Prostate gland (tissue), 2 donors: ENCODE data around the gene PROB1. TPM values are rescaled to one million over a fixed set of nuclear protein-coding genes. Genes with fewer than 3 reads are reported as not detected.
"Not testable (repeated sequence)": the region's sequence is repeated elsewhere in the genome, so short reads cannot be mapped to it uniquely, and the experiment has no call there.

ENCODE experiments used
- DNase-seq: peaks from one replicate; pipeline ENCODE4 v3.0.0-alpha.2; 2019; ENCODE audit warnings: low spot score
- H3K27ac ChIP-seq, 2 donors: fragments of 200-600 bp; sonication (generic); 2 replicates each; pipeline ENCODE4 v1.5.1; 2017 to 2019
- H3K27me3 ChIP-seq: fragments of 200-600 bp; sonication (generic); replicated peaks from 2 replicates; pipeline ENCODE4 v1.5.1; 2019; ENCODE audit not compliant: insufficient read depth
- H3K36me3 ChIP-seq, 2 donors: fragments of 200-600 bp; sonication (generic); 1 replicate in 1 of 2; 2 replicates in 1 of 2; pipeline versions ENCODE4 v1.5.1 to v1.8.1; 2017 to 2019
- H3K4me1 ChIP-seq: fragments of 200-600 bp; sonication (generic); replicated peaks from 2 replicates; pipeline ENCODE4 v1.5.1; 2019
- H3K4me3 ChIP-seq, 2 donors: fragments of 200-600 bp; sonication (generic); 2 replicates each; pipeline ENCODE4 v1.5.1; 2017 to 2019
- H3K9me3 ChIP-seq: fragments of 200-600 bp; sonication (generic); 2 replicates; pipeline ENCODE4 v1.5.1; 2017
- POLR2A ChIP-seq: fragments of 450-650 bp; IDR thresholded peaks from one replicate; pipeline ENCODE4 v1.6.1; 2016; ENCODE audit warnings: antibody characterized with exemption, mild to moderate bottlenecking
- POLR2AphosphoS5 ChIP-seq: sonication (generic); formaldehyde crosslinking; IDR thresholded peaks from one replicate; pipeline ENCODE4 v1.6.1; 2017; ENCODE audit warnings: antibody characterized with exemption
- WGBS: methylation state at CpG from one replicate; pipeline ENCODE4 v1.1.5; 2018; 5-methylcytosine and 5-hydroxymethylcytosine counted together
- intact Hi-C: fragments of 100-400 bp; cut with DNase I; formaldehyde crosslinking; loops from one replicate; pipeline ENCODE4 v1.14.2; 2022
- total RNA-seq, 2 donors: library from RNA; depleted of rRNA; stranded (reverse); fragments of >200 nt; gene quantifications; one replicate each; pipeline ENCODE4 v1.1.0, GENCODE V29; 2016
- TF ChIP-seq, protein P1 (sequence below), 4 experiments: fragments of 200-600 bp in 2 of 4; fragments of 450-650 bp in 2 of 4; sonication (generic) in 2 of 4; IDR thresholded peaks; 1 replicate in 3 of 4; 2 replicates in 1 of 4; pipeline ENCODE4 v1.5.1; 2016 to 2019; ENCODE audit warnings: antibody characterized with exemption in 4 of 4, mild to moderate bottlenecking in 2 of 4, moderate library complexity in 2 of 4

PROB1 gene
- total RNA-seq, 2 donors from 2014 or later: 2.4 TPM

DNA sequence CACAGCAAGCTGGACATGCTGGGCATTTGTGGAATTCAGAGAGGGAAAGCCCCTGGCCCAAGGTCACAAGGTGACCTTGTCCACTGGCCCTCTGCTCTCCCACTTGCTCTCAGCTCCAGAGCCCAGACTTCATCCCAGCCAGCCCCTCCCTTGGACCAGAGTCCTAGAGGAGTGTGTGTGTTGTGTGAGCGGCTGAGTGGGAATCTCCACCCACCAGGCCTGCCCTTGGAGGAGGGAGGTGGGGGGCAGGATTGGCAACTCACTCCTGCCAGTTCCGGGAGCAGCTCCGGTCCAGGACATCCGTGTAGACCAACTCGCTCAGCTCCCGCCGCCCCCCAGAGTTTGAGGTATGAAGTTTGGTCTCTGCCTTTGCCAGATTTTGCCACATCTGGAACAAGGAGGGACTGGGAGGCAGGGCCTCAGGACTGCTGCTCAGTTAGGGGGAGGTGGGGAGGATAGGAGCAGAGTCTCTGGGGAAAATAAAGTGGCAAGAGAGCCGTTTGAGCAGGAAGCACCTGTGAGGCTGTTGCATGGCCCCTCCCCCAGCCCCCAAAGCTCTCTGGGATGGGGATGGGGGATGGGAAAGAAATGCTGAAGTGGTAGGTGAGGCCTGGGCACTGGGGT lies 6.6 kb downstream of the PROB1 start:
- H3K27ac ChIP-seq: peak overlapping the region; percentile 67 to 83
- no peaks in the 10 kb centered on the region for H3K27me3 ChIP-seq
- H3K4me3 ChIP-seq: peak overlapping the region; percentile 13 to 36
- H3K9me3 ChIP-seq: no peaks in the 10 kb centered on the region
- peaks cover 44% of the 10 kb centered on the region for H3K4me1 ChIP-seq
- TF ChIP-seq, protein P1, sequence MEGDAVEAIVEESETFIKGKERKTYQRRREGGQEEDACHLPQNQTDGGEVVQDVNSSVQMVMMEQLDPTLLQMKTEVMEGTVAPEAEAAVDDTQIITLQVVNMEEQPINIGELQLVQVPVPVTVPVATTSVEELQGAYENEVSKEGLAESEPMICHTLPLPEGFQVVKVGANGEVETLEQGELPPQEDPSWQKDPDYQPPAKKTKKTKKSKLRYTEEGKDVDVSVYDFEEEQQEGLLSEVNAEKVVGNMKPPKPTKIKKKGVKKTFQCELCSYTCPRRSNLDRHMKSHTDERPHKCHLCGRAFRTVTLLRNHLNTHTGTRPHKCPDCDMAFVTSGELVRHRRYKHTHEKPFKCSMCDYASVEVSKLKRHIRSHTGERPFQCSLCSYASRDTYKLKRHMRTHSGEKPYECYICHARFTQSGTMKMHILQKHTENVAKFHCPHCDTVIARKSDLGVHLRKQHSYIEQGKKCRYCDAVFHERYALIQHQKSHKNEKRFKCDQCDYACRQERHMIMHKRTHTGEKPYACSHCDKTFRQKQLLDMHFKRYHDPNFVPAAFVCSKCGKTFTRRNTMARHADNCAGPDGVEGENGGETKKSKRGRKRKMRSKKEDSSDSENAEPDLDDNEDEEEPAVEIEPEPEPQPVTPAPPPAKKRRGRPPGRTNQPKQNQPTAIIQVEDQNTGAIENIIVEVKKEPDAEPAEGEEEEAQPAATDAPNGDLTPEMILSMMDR (IDR thresholded peaks at IDR 0.05): peak in 1 of 4 experiments; percentile 22
- no peak for TF ChIP-seq POLR2A
- peak; percentile 63 for TF ChIP-seq POLR2AphosphoS5
- intact Hi-C loops: no loop called here
- H3K36me3 ChIP-seq: no peaks in the 10 kb centered on the region
- peak; percentile 77 for DNase-seq
- 13% methylated on average over 8 of the region's 8 CpGs for WGBS

- 69% methylated on average over 10 of the region's 10 CpGs for WGBS
- intact Hi-C loops: no loop called here
- no peak for DNase-seq
Measured at GRCh38 chr5:139387611-139388197, 7.2 kb downstream of the PROB1 start.

DNA sequence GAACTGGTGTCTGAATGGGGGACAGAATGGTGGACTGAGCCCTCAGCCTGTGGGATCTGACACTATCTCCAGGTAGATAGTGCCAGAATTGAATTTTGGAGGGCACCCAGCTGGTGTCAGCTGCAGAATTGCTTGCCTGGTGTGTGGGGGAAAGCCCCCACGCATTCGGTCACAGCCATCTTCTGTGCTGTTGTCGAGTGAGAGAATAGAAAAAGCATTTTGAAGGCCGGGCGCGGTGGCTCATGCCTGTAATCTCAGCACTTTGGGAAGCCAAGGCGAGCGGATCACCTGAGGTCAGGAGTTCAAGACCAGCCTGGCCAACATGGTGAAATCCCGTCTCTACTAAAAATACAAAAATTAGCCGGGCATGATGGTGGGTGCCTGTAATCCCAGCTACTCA lies 7.9 kb downstream of the PROB1 start:
- H3K36me3 ChIP-seq, H3K4me3 ChIP-seq, H3K27me3 ChIP-seq, H3K9me3 ChIP-seq, H3K27ac ChIP-seq, intact Hi-C loops, DNase-seq: not testable (repeated sequence)
- WGBS: 94% methylated on average over 10 of the region's 10 CpGs
- peaks cover 33% of the 10 kb centered on the region for H3K4me1 ChIP-seq

More at GRCh38 chr5:139387611-139388197, 7.2 kb downstream of the PROB1 start:
- Histone ChIP-seq H3K36me3 (no peaks in the 10 kb centered on the region), H3K27ac (peak overlapping the region; percentile 67 to 83), H3K27me3 (no peaks in the 10 kb centered on the region), H3K4me3 (peak overlapping the region in 1 of 2 donors; percentile 36), H3K4me1 (peaks cover 38% of the 10 kb centered on the region), H3K9me3 (no peaks in the 10 kb centered on the region)
- TF ChIP-seq POLR2A (no peak), POLR2AphosphoS5 (no peak)
- TF ChIP-seq, protein P1 (IDR thresholded peaks at IDR 0.05): no peak

DNA sequence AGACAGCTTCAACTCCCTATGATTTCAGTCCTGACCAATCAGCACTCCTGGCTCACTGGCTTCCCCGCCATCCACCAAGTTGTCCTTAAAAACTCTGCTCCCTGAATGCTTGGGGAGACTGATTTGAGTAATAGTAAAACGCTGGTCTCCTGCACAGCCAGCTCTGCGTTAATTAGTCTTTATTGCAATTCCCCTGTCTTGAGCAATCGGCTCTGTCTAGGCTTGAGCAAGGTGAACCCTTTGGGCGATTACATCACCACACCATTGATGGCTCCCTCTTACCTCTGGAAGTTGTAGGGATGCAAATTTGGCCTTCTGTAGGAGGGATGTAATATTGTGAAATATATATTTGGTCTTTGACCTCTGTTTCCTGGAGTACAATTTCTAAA lies 8.9 kb downstream of the PROB1 start:
- TF ChIP-seq, protein P1 (IDR thresholded peaks at IDR 0.05): no peak
- TF ChIP-seq POLR2AphosphoS5: no peak
- no peak for TF ChIP-seq POLR2A
- H3K36me3 ChIP-seq: no peaks in the 10 kb centered on the region
- 71% methylated on average over 5 of the region's 5 CpGs for WGBS
- peaks cover 32% of the 10 kb centered on the region for H3K4me1 ChIP-seq
- H3K4me3 ChIP-seq: no peak overlapping the region
- no peaks in the 10 kb centered on the region for H3K27me3 ChIP-seq
- intact Hi-C loops: no loop called here
- H3K9me3 ChIP-seq: no peaks in the 10 kb centered on the region
- H3K27ac ChIP-seq: peak overlapping the region in 1 of 2 donors; percentile 79
- no peak for DNase-seq

- H3K4me3 ChIP-seq: peak overlapping the region in 1 of 2 donors; percentile 9
- no peak for TF ChIP-seq POLR2AphosphoS5
- TF ChIP-seq, protein P1 (IDR thresholded peaks at IDR 0.05): peak in 2 of 4 experiments; percentile 29 to 32
- H3K4me1 ChIP-seq: peaks cover 26% of the 10 kb centered on the region
- H3K27me3 ChIP-seq: no peaks in the 10 kb centered on the region
- no peak for DNase-seq
- no peaks in the 10 kb centered on the region for H3K9me3 ChIP-seq
- intact Hi-C loops: no loop called here
- H3K36me3 ChIP-seq: no peaks in the 10 kb centered on the region
- 52% methylated on average over 8 of the region's 8 CpGs for WGBS
- peak overlapping the region; percentile 77 to 79 for H3K27ac ChIP-seq
Measured at GRCh38 chr5:139385061-139386049, 9.5 kb downstream of the PROB1 start.
